Measurements from ENCODE around the gene RMI2.

Gene RMI2

DNA sequence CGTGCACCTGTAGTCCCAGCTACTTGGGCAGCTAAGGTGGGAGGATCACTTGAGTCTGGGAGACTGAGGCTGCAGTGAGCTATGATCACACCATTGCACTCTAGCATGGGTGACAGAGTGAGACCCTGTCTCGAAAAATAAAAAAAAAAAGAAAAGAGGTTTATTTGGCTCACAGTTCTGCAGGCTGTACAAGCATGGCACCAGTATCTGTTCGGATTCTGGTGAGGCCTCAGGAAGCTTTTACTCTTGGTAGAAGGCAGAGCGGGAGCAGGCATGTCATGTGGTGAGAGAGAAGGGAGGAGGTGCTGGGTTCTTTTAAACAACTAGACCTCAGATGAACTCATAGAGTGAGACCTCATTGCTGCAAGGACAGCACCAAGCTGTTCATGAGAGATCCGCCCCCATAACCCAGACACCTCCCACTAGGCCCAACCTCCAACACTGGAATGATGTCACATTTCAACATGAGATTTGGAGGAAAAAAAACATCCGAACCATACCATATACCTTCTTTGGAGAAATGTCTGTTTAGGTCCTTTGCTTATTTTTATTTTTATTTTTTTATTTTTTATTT is 10.3 kb upstream of the RMI2 start:
- DNase-seq (ENCODE audit: low spot score): no peak
- TF ChIP-seq, protein P1, sequence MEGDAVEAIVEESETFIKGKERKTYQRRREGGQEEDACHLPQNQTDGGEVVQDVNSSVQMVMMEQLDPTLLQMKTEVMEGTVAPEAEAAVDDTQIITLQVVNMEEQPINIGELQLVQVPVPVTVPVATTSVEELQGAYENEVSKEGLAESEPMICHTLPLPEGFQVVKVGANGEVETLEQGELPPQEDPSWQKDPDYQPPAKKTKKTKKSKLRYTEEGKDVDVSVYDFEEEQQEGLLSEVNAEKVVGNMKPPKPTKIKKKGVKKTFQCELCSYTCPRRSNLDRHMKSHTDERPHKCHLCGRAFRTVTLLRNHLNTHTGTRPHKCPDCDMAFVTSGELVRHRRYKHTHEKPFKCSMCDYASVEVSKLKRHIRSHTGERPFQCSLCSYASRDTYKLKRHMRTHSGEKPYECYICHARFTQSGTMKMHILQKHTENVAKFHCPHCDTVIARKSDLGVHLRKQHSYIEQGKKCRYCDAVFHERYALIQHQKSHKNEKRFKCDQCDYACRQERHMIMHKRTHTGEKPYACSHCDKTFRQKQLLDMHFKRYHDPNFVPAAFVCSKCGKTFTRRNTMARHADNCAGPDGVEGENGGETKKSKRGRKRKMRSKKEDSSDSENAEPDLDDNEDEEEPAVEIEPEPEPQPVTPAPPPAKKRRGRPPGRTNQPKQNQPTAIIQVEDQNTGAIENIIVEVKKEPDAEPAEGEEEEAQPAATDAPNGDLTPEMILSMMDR (IDR thresholded peaks at IDR 0.05; ENCODE audit: extremely low read depth, insufficient read depth, missing control alignments): no peak
- in situ Hi-C loops (cut with MboI; ENCODE audit: low pct_unique_long_range_greater_than_20kb, low sequenced_read_pairs, unreplicated experiment): no loop called here

DNA sequence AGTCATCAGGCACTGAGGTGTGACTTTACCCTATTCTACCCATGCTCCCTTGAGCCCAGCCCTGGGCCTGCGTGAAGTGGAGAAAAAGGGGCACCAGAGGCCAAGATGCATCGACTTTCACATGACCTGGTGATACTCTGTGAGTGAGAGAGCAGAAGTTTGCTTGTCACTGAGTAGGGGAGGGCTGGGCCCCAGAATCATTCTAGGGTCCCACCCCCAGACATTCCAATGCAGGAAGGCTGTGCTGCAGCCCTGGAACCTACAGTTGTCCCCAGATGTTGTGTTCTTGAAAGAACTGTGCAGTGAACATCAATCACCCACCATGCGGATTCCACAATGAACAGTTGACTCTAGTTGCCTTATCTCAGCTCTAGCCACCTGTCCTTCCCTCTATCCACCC is 6.2 kb upstream of the RMI2 start:
- DNase-seq (ENCODE audit: low spot score): no peak
- TF ChIP-seq, protein P1 (IDR thresholded peaks at IDR 0.05; ENCODE audit: extremely low read depth, insufficient read depth, missing control alignments): no peak
- in situ Hi-C loops (cut with MboI; ENCODE audit: low pct_unique_long_range_greater_than_20kb, low sequenced_read_pairs, unreplicated experiment): no loop called here

DNA sequence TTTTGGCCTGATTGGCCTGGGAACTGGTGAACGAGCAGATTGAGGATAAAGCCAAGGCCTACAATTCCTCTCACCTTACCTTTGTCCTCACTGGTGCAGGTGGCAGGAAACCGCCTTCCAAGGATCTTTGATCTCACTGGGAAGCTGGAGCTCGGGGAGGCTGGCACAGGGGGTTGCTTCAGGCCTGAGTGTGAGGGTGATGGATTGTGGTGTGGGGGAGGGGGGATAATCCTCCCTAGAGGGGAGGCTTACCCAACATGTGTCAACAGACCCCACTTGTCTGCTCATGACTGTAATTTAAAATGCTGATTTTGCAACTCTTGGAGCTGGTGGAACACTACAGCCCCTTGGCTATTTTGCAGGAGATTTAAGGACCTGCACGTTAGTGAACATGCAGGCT is 4.5 kb upstream of the RMI2 start:
- in situ Hi-C loops (cut with MboI; ENCODE audit: low pct_unique_long_range_greater_than_20kb, low sequenced_read_pairs, unreplicated experiment): no loop called here

DNA sequence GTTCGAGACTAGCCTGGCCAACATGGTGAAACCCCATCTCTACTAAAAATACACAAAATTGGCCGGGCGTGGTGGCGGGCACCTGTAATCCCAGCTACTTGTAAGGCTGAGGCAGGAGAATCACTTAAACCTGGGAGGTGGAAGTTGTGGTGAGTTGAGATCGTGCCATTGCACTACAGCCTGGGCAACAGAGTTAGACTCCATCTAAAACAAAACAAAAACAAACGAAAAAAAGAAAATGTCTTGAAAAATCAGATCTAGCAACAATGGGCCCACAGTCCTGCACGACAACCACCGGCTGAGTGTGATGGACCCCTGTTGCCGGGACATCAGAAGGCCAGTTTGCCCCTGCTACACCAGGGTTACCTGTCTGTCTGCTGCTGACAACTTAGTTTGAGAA is 3.9 kb upstream of the RMI2 start:
- no peak for DNase-seq (ENCODE audit: low spot score)
- in situ Hi-C loops (cut with MboI; ENCODE audit: low pct_unique_long_range_greater_than_20kb, low sequenced_read_pairs, unreplicated experiment): no loop called here
- TF ChIP-seq, protein P1 (IDR thresholded peaks at IDR 0.05; ENCODE audit: extremely low read depth, insufficient read depth, missing control alignments): no peak

More for the DNA sequence above, 4.5 kb upstream of the RMI2 start:
- no peak for DNase-seq (ENCODE audit: low spot score)
- TF ChIP-seq, protein P1 (IDR thresholded peaks at IDR 0.05; ENCODE audit: extremely low read depth, insufficient read depth, missing control alignments): no peak

DNA sequence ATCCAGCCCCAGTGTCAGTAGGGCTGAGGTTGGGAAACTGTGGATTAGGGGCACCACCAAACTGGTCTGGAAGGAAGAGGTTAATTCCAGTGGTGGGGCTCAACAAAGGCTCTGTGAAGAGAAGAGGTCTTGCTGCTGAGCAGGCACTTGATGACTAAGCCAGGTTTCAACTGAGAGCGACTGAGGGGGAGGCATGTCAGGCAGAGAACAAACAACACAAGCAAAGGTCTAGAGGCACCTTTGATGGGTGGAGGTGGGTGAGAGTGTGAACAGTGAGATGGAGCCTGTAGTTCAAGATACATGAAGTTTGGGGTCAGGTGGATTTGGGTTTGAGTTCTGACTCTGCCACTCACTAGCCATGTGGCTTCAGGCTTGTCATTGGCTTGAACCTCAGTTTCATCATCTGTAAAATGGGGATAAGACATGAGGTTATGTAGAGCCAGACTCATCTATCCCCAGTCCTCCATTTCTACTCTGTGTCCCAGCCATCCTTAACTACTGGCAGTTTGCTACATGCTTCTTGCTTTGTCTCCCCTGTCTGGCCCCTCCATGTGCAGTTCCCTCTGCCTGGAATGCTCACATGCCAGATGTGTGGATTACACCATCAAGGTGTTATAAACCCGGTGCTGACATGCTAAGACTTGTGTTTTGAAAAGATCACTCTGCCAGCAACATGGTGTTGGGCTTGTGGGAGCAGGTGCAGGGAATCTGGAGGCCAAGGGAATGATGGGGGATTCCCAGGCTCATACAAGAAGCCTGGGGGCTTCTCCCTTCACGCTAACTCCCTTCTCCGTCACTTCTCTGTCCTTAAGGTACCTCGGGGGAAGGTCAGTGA is 3.0 kb upstream of the RMI2 start:
- TF ChIP-seq, protein P1 (IDR thresholded peaks at IDR 0.05; ENCODE audit: extremely low read depth, insufficient read depth, missing control alignments): no peak
- in situ Hi-C loops (cut with MboI; ENCODE audit: low pct_unique_long_range_greater_than_20kb, low sequenced_read_pairs, unreplicated experiment): no loop called here
- no peak for DNase-seq (ENCODE audit: low spot score)

DNA sequence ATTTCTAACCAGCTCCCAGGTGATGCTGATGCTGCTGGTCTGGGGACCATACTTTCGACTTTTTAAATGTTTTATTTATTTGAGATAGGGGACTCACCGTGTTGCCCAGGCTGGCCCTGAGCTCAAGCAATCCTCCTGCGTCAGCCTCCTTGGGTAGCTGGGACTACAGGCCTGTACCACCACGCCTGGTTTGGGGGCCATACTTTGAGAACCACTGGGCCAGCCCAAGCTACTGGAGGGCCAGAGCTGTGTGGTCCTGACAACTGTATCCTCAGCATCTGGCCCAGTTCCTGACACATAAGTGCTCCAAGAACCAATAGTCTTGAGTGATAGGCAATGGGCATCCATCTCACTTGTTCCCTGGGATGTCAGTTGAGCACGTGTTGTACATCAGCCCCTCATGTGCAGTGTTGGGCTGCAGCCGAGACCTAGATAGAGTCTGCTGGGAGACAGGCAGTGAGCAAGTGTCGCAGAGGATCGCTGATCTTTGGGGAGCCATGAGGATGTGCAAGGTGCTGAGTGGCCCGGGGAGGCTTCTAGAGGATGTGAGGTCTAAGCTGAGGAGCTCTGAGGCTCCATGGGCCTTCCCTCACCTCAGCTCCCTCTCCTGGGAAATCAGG is 1.6 kb downstream of the RMI2 start:
- in situ Hi-C loops (cut with MboI; ENCODE audit: low pct_unique_long_range_greater_than_20kb, low sequenced_read_pairs, unreplicated experiment): no loop called here
- DNase-seq (ENCODE audit: low spot score): no peak
- TF ChIP-seq, protein P1 (IDR thresholded peaks at IDR 0.05; ENCODE audit: extremely low read depth, insufficient read depth, missing control alignments): no peak

All from GM13977 (cell line).